Fibroblast of the aortic adventitia (primary cell): ENCODE results near the gene NIBAN1. TPM values are rescaled to one million over a fixed set of nuclear protein-coding genes. Genes with fewer than 3 reads are reported as not detected.

Experiments
- DNase-seq: peaks from one replicate; pipeline ENCODE4 v3.0.0-alpha.2; 2010; ENCODE audit warnings: low read depth
- H3K4me3 ChIP-seq: 2 replicates; pipeline ENCODE4 v1.5.1; 2011; ENCODE audit warnings: low read depth, mild to moderate bottlenecking, control low read depth, low read length, moderate library complexity
- CTCF ChIP-seq: IDR thresholded peaks from 2 replicates; pipeline ENCODE4 v1.5.1; 2011; ENCODE audit warnings: mild to moderate bottlenecking, low read length, control low read depth, inconsistent platforms; ENCODE audit not compliant: insufficient read depth
- small RNA-seq: library from RNA; depleted of rRNA; stranded (forward); fragments of <200 nt; gene quantifications from one replicate; pipeline ENCODE3, GENCODE V24; 2012
- total RNA-seq: library from RNA; depleted of rRNA; stranded (reverse); fragments of >200 nt; gene quantifications from 2 replicates; pipeline ENCODE4 v1.2.3, GENCODE V29; 2012; ENCODE audit warnings: low replicate concordance

NIBAN1 gene
- total RNA-seq, 1 donor: 121 TPM

- DNase-seq: no peak
- H3K4me3 ChIP-seq: no peak overlapping the region
- no peak for TF ChIP-seq CTCF
Measured at GRCh38 chr1:184928394-184928793, 45.9 kb downstream of the NIBAN1 start.

Small RNAs within 50 kb of the gene (small RNA-seq; reads per million reads assigned to genes)
- not detected for gene RNA5SP72

Other genes starting within 250 kb of the NIBAN1 start
- 47.0 and 85.9 TPM in 2 replicates for gene EDEM3, start 219.7 kb downstream of the NIBAN1 start, total RNA-seq
- 17.7 and 27.0 TPM in 2 replicates for gene RNF2, start 71.0 kb upstream of the NIBAN1 start, total RNA-seq
- gene TRMT1L, start 182.4 kb upstream of the NIBAN1 start, total RNA-seq: 16.7 and 22.6 TPM in 2 replicates
- 8.1 and 9.2 TPM in 2 replicates for gene SWT1, start 182.7 kb upstream of the NIBAN1 start, total RNA-seq